SIG-M5 (cell line): ENCODE measurements around the gene SLC23A2.
"Not testable (repeated sequence)": the region's sequence is repeated elsewhere in the genome, so short reads cannot be mapped to it uniquely, and the experiment has no call there.

Experiments used
- DNase-seq: peaks from one replicate; lab custom pipeline; 2025; lab: John Stamatoyannopoulos, UW

Gene SLC23A2

DNA sequence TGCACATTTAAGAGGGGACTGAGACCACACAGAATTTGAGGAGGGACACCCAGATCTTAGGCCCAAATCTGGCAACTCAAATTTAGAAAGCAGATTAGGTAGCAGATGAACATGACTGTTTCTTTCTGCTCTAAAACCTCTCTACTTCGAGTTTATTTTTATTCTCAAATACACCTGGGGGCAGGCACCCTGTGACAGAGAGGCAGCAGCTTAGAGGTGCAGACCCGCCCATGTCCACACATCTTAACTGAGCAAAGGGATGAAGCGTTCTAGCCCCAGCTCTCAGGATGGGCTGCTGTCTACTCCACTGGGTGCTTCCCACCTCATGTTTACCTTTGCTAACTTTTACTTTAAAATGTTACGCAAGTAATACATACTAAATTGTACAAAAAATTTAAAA, 125.0 kb downstream of the SLC23A2 start:
- DNase-seq, result no peak

DNA sequence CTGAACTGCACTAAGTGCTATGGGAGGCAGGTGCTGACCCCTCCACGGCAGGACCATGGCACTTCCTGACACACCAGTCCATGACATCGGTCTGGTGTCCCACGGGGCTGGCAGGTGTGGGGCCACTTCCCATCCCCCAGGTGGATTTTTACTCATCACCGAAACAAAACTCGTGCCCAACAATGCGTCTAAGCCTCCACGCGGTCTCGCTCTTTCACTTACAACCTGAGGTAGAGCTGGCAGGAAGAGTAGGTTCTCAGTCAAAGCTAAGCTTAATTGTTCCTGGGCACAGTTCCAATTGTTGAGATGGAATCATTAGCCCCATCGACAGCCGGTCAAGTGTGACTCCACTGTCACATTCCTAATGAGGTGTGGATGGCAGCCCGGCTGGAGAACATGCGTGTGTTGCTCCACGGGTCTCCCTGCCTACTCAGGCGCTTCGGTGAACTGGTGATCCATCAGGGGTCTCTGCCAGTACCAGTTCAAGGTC, 125.7 kb downstream of the SLC23A2 start:
- DNase-seq, result no peak

DNA sequence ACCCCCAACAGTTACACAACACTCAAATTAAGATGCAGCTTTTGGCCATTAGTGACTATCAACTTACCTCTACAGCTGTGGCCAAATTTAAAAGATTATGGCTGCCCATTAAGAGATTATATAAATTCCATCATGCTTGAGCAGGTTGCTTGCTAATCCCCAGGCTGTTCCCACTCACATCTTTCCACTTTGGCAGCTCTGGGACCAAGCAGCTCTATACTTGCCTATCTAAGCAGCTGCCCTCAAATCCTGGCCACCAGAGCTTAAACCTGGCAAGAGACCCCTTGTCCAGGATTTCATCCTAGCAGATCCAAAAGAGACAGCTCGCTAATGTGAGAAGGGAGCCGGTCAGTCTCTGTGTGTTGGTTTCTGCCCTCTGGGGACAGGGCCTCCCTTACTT, 127.9 kb downstream of the SLC23A2 start:
- no peak for DNase-seq

DNA sequence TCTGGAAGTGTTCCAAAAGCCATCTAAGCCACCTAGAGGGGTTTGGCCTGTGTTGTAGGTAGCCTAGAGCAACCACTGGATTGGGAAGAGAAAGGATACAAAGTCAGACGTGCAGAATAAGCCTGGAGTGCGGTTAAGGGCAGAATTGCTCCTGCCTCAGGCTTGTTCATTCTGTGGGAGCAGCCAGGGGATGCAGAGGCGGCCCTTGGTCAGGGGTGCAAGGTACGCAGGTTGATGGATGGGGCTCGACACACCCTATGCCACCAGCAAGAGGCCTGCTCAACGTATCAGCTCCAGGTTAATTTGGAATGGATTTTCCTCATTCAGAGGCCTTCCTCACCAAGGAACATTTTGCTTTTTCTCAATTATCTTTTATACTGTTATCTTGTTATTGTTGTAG, 129.8 kb downstream of the SLC23A2 start:
- no peak for DNase-seq

DNA sequence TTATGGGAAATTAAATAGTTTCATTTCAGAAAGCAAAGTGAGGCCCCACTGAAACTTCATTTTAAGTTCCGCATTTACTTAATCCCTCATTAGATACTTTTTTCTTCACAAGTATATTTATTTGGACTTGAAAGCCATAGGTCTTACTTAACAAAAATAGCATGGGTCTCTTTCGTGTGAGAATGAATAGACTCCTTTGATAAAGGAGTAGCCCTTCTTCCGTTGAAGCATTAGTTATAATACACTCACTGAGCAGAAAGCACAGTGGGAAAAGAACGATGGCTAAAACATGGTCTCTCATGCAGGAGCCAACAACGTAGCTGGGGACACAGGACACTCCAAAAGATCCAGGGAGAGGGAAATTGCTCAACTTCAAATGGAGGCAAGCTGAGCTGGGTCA, 130.4 kb downstream of the SLC23A2 start:
- DNase-seq, result no peak

DNA sequence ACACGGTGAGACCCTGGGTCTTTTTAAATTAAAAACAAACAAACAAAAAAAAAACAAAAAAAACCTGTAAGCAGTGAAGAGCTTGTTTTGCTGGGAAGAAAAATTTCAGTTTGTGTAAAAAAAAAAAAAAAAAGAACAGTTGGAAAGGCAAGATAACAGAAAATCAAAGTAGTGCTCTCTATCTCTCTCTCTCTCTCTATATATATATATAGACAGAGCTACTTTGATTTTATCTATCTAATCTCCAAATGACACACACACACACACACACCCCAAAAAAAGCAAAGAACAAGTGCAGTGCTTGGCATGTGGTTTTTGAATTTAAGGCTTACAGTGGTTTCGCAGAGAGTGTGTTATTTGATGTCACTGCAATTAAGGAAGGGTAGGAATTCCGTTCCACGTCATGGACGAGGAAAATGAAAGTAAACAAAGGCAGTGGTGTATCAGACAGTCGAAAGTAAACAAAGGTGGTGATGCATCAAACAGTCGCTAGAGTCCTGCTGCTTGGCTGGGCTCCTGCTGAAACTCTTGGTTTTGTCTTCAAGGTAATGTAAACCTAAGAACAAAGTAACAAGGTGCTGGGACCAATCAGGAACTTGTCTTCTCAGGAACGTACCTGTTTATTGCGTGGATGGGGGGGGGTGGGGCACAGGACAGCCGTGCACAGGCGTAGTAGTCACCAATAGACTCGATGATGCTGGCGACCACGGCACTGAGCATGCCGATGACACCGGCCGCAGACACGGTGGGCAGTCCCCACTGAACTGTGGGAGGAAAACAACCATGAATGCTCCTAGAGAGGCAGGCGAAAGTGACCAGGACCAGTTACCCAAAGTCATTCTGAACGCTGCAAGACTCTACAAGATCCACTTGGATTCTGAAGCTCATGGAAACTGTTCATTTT, 131.8 kb downstream of the SLC23A2 start:
- DNase-seq, result no peak

DNA sequence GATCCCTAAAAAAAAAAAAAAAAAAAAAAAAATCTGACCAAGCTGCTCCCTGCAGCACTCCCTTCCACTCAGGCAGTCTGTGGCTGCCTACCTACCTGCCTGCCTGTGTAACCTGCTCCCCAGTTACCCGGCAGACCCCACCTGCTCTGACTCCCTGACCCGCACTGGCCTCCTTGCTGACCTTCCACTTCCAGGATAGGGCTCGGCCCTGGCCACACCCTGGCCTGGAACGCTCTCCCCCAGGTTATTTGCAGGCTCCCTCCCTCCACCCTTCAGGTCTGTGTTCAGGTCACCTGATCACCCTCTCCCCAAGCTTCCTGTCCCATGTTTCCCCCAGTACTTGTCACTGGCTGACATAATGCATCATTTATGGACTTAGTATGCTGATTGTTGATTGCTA, 134.3 kb downstream of the SLC23A2 start:
- DNase-seq, result no peak

DNA sequence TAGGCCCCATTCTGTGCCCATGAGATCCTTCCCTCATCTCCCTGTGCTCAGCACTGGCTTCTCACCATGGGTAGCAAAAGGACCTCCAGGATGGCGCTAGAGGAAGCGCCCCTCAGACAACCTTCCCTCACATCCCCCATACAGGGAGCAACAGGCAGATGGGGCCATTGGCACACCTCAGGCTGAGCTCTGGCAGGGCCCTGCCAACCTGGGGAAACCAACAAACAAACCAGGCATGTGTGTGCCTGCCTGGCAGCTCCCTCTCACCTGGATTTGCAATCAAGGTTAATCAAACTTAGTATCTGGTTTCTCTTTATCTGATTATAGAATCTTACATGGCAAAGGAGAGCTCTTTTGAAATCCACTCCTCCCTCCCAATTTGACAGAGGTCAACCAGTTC, 134.9 kb downstream of the SLC23A2 start:
- no peak for DNase-seq

DNA sequence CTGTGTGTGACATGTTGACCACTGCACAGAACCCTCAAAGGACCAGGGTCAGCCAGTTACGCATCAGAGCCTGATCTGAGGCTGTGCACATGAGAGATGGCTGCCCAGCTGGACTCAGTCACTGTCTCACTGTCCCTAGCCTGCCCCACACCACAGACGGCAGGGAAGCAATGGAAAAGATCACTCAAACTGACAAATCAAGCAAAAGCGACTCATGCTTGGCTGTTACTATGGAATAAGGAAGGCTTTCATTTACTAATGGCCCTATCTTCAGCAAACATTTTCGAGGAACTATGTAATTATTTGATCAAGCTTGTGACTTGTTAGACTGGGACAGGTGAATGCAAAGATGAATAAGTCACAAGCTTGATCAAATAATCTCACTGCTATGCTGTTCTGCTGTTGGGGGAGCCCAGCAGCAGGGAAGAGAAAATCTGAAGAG, 137.0 kb downstream of the SLC23A2 start:
- no peak for DNase-seq

DNA sequence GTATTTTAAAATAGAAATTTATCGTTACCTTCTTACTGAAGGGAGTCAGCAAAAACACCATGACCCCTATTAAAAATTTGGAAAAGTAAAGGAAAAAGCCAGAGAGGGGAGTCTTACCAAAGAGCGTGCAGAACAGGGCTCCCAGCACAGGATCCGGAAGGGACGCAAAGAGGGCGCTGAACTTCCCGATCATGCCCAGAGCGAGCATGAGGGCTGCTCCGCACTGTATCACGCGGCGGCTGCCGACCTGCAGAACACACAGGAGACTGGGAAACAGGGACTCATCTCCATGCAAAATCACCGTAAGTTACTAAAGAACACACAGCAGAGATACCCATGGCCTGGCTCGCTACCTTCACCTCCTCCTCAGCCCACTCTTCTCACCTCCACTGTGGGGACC, 138.6 kb downstream of the SLC23A2 start:
- no peak for DNase-seq

DNA sequence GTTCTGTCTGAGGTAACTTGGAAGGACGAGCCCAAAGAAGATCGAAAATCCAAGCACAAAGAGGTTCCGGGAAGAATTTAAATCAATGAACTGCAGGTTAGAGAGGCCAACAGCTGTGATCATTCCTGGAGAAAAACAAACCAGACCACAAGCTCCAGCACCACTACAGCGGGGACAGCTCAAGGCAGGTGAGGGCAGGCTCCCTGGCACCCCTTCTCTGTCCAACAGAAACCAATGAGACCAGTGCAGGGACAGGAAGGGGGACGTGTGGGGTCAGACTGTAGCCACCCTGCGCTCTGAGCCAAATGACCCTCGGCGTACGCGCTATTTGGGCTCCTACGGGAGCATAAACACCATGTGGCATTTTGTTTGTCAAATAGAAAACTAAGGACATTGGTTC, 139.3 kb downstream of the SLC23A2 start:
- DNase-seq, result no peak

DNA sequence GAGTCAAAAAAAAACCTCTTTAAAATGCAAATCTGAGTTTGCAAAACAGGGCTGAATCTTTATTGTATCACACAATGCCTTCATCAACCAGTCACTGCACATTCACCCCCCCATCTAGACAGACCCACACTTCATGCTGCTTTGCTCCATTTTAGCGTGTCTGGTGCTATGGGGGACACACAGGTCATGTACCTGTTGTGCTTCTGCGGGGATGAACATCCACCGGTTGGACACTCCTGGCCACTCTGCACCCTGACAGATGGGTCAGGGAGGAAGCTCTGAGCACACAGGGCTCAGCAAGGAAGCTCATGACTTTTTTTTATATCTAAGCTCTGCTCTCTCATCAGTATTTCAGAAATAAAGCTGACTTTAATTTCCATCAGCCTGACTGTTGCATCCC, 143.3 kb downstream of the SLC23A2 start:
- DNase-seq, result no peak

DNA sequence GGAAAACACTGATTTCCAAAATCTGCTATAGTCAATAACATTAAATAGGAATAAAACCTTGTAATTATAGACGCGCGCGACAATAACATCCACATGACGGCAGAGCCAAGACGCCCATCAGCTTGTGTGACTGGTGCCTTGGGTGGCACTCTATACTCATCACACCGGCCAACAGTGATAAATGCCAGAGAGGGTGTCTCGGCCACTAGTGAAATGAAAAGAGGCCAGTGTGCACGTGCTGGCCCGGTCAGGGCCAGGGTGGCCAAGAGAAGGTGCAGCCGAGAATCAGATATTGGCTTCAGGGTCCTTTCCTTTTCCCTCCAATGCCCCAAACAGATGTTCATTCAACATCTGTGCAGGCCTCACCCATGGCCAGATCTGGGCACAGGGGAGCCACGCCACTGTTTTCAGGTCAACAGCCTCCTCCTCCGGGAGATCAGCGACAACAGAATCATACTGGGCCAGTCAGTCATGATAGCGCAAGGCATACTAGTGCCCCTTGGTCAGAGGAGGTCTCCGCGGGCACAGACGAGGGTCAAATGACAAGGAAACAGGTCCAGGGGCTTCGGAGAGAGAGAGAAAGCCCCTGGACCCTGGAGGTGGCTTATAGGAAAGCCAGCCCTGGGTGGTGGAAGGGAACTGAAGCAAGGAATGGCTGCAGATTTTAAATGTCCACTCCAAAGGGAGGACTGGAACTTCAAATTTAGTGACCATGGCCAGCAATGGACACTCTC, 145.1 kb downstream of the SLC23A2 start:
- DNase-seq, result no peak

DNA sequence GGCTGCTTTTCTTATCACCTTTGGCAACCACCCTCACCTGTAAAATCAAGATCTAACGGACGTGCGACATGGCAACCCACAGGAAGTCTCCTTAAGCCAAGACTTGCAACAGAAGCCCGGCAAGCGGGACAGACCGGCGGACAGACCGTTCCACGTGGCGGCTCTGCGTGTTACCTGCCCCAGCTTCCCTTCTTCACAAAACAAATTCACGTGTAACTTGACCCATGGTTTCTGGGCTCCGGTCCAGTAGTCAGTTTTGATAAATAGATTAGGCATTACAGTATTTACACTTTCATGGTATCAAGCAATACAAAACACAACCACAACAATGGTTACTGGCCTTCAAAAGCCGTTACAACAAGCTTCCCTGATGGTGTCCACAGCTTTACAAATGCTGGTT, 145.8 kb downstream of the SLC23A2 start:
- no peak for DNase-seq

DNA sequence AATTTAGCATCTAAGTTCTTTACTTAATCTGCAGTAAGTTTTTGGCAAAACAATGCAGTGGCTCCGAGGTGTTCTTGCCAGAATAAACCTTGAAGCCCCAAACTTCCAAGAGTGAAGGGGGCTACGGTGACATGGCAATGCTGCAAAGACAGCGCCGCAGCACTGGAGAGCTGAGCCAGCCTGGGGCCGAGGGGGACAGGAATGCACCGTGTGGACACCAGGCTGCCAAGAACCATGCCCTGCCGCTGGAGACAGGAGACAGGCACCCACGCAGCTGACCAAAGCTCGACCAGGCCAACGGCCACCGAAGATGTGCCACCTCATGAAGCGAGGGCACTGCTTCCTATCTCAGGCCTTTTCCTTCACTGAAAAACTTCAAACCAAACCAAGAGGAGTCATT, 146.2 kb downstream of the SLC23A2 start:
- DNase-seq, result no peak

DNA sequence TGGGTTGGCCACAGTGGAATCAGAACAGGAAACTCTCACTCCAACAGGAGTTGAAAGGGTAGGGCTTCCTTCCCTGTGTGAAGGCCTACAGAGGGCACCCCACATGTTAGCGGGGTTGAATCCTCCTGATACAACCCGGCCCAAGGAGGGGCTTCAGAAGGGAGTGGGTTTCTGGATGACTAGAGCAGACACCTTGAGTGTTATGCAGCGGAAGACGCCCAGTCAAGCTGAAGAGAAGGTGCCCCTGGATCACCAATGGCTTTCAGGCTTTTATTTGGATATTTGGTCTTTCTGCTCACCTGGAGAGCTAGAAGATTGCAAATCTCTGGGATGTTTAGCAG, 146.8 kb downstream of the SLC23A2 start:
- DNase-seq, result no peak

DNA sequence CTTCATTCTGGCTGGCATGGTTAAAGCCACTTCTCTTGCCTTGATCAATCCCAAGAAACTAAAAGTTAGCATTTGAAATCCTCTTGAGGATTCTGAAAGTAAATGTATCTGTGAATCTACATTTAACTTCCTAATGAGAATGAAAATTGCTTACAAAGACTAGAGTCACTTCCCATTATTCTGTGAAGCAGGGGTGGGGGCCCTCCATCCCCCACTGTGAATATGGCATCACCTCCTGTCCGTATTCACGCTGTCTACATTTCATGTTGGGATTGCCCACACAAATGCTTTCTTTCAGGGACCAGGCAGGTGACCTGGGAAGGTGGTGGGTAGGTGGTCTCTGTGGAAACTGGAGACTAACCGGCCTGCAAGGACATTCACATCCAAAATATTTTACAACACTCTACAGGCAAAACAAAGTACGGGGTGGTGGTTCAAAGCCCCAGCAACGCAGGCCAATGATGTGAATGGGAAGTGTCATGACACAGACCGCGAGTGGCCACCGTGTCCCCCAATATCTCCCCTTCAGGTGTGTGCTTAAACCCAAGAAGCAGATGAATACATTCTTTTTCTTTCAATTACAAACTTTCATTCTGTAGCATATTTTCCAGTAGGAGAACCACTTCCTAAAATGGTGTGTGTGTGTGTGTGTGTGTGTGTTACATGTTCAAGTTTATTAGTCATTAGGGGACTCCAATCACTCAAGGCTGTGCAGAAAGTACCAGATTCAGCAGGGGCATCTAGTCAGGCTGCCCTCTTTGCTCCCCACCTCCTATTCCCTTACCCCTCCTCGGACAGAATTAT, 147.4 kb downstream of the SLC23A2 start:
- no peak for DNase-seq

DNA sequence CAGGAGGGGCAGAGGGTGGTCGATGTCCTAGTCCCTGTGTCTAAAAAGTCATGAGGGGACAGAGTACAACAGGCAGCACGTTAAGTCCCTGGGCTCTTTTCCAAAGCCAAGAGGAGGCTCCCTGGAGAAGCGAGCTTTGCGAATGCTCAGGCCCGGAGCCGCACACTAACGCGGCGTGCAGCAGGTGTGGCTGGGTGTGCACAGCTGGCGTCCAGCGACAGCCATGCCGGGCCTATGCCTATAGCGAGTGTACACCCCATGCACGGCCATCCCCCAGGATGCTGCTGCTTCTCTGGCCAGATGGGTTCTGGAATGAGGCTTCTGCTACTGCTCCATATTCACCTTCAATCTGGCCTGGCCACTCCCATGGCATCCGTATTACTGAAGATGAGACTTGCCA, 148.3 kb downstream of the SLC23A2 start:
- no peak for DNase-seq

DNA sequence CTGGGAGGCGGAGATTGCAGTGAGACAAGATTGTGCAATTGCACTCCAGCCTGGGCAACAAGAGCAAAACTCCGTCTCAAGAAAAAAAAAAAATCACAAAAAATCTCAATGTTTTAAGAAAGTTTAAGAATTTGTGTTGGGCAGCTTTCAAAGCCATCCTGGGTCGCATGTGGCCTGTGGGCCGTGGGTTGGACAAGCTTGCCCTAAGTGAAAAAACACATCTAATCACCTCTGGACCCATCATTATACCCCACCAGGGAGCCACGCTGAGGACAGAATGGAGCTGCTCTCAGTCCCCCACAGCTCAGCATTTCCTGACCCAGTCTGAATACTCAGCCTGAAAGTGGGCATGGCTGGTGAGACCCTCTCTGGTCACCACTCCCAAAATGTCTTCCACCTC, 150.3 kb downstream of the SLC23A2 start:
- no peak for DNase-seq

DNA sequence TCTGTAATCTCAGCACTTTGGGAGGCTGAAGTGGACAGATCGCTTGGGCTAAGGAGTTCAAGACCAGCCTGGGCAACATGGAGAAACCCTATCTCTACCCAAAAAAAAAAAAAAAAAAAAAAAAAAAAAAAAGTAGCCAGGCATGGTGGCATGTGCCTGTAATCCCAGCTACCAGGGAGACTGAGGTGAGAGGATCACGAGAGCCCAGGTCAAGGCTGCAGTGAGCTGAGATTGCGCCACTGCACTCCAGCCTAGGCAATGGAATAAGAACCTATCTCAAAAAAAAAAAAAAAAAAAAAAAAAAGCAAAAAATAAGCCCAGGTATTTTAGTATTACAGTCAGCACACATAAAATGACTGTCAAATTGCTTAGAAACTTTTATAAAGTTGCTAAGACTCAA, 152.5 kb downstream of the SLC23A2 start:
- DNase-seq, result not testable (repeated sequence)

DNA sequence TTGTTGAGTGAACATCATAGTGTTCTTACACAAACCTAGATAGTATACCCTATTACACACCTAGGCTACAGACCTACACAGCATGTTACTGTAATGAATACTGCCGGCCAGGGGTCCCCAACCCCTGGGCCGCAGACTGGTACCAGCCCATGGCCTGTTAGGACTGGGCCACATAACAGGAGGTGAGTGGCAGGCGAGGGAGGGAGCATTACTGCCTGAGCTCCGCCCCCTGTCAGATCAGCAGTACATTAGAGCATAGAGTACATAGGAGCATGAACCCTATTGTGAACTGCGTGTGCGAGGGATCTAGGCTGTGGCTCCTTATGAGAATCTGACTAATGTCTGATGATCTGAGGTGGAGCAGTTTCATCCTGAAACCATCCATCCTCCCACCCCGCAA, 153.3 kb downstream of the SLC23A2 start:
- DNase-seq, result no peak

DNA sequence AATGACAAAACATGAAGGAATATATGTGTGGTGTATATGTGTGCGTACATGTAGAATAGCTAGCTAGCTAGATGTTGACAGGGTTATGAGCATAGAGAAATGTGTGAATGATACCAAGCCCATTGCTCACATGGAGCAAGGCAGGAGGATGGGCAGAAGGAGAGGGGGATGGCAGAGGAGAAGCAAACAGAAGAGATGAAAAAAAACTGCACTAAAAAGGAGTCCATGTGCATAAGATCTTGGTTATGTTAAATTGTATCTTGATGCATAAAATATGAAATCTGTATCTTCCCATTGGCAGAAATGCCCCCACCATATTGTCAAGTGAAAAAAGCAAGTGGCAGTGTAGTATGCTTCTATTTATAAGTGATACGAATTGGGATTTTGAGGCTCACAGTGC, 154.5 kb downstream of the SLC23A2 start:
- DNase-seq, result no peak
